DOHH2 (cell line): ENCODE results near the gene KCNK7.

Source experiments
- EZH2phosphoT487 ChIP-seq: fragments of 200-600 bp; sonication (generic); IDR thresholded peaks from 2 replicates; pipeline ENCODE4 v1.6.1; 2017; ENCODE audit warnings: borderline replicate concordance, mild to moderate bottlenecking, antibody characterized with exemption, low read length, moderate library complexity, mixed read lengths
- TF ChIP-seq, protein P1 (sequence below): fragments of 200-600 bp; sonication (generic); IDR thresholded peaks from one replicate; pipeline ENCODE4 v1.5.1; 2014; ENCODE audit warnings: antibody characterized with exemption, mild to moderate bottlenecking, low read depth, low read length; ENCODE audit not compliant: poor library complexity, severe bottlenecking

DNA sequence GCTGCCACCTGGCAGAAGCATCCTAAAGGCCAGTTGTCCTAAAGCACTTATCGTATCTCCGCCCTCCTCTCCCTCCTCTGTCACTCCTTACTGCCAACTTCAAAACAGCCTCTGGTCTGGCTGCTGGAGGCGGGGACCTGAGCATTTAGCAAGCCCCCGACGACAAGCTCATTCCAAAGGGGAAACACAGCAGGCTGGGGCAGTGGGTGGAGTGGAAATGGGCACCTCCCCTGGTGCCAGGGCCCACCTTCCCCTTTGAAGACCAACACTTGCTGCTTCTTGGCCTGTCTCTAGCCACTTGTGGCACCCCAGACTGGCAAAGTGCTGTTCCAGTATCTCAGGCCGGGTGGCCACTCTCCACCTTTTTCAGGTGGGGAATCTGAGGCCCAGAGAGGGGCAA lies 14.8 kb upstream of the KCNK7 start:
- TF ChIP-seq, protein P1, sequence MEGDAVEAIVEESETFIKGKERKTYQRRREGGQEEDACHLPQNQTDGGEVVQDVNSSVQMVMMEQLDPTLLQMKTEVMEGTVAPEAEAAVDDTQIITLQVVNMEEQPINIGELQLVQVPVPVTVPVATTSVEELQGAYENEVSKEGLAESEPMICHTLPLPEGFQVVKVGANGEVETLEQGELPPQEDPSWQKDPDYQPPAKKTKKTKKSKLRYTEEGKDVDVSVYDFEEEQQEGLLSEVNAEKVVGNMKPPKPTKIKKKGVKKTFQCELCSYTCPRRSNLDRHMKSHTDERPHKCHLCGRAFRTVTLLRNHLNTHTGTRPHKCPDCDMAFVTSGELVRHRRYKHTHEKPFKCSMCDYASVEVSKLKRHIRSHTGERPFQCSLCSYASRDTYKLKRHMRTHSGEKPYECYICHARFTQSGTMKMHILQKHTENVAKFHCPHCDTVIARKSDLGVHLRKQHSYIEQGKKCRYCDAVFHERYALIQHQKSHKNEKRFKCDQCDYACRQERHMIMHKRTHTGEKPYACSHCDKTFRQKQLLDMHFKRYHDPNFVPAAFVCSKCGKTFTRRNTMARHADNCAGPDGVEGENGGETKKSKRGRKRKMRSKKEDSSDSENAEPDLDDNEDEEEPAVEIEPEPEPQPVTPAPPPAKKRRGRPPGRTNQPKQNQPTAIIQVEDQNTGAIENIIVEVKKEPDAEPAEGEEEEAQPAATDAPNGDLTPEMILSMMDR: no peak
- TF ChIP-seq EZH2phosphoT487: no peak
